ENCODE data around the gene CD99L2.

CD99L2 gene

DNA sequence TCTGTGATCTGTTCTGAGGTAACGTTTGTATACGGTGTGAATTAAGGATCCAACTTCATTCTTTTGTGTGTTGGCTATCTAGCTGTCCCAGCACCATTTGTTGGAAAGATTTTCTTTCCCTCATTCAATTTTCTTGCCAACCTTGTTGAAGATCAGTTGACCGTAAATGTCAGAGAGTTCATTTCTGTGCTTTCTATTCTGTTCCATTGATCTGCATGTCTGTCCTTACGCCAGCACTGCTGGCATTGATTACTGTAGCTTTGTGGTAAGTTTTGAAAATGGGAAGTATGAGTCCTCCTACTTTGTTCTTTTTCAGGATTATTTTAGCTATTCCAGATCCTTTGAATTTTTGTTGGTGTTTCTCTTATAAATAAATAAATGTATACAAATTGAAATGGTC, 144.5 kb downstream of the CD99L2 start:
- Histone ChIP-seq H3K9ac (ENCODE audit: low read depth, low read length, poor library complexity) (no peak overlapping the region), H2AFZ (ENCODE audit: low read length) (no peak overlapping the region), H3K23ac (ENCODE audit: low read depth, low read length, poor library complexity) (no peak overlapping the region), H3K4me1 (ENCODE audit: control insufficient read depth in 2 of 2, insufficient read depth in 1 of 2, low read depth in 1 of 2, low read length in 2 of 2) (no peaks in the 10 kb centered on the region), H2BK120ac (ENCODE audit: low read depth, low read length) (no peak overlapping the region), H2BK5ac (ENCODE audit: low read length) (no peak overlapping the region), H3K4me3 (ENCODE audit: low read length in 2 of 2) (no peak overlapping the region), H3K14ac (ENCODE audit: low read length) (no peak overlapping the region), H3K27ac (replicated peaks; ENCODE audit: low read length) (no peak overlapping the region), H2BK12ac (ENCODE audit: low read length) (no peak overlapping the region), H3K4me2 (ENCODE audit: insufficient read depth, low read length, poor library complexity, severe bottlenecking) (no peak overlapping the region), H3K27me3 (ENCODE audit: control insufficient read depth in 3 of 3, insufficient read depth in 3 of 3, low read depth in 1 of 3, low read length in 3 of 3) (no peaks in the 10 kb centered on the region), H4K91ac (ENCODE audit: low read depth, low read length, poor library complexity) (no peak overlapping the region), H4K8ac (ENCODE audit: low read depth, low read length) (no peak overlapping the region), H3K79me1 (ENCODE audit: low read depth, low read length) (no peaks in the 10 kb centered on the region), H3K9me3 (replicated peaks in 1 of 2; ENCODE audit: control insufficient read depth in 2 of 2, insufficient read depth in 1 of 2, low read depth in 1 of 2, low read length in 2 of 2) (no peaks in the 10 kb centered on the region), H3K36me3 (replicated peaks in 1 of 2; ENCODE audit: control insufficient read depth in 2 of 2, insufficient read depth in 2 of 2, low read length in 2 of 2) (peaks cover 0 to 13% of the 10 kb centered on the region in 2 donors), H2AK5ac (ENCODE audit: low read depth, low read length) (no peak overlapping the region), H3K4ac (ENCODE audit: low read length) (no peak overlapping the region), H3K18ac (ENCODE audit: low read length) (no peak overlapping the region), H2BK15ac (ENCODE audit: low read length) (no peak overlapping the region)
- WGBS, 2 donors (ENCODE audit: extremely low coverage in 2 of 2, insufficient read length in 2 of 2, insufficient replicate concordance in 1 of 2), result no CpG with 5 or more reads among the region's 4 CpGs
- DNase-seq (ENCODE audit: low spot score), result no peak

DNA sequence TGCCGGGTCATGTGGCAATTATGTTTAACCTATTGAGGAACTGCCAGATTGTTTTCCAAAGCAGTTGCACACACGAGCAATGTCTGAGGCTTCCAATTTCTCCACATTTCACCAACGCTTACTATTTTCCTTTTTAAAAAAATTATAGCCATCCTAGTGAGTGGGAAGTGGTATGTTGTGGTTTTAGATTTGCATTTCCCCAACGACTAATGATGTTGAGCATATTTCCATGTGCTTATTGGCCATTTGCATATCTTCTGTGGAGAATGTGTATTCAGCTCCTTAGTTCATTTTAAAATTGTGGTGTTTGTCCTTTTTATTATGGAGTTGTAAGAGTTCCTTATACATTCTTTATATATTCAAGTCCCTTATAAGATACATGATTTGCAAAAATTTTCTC, 145.1 kb downstream of the CD99L2 start:
- no peak for DNase-seq (ENCODE audit: low spot score)
- no peak overlapping the region for H2BK5ac ChIP-seq (ENCODE audit: low read length)
- no peak overlapping the region for H2BK12ac ChIP-seq (ENCODE audit: low read length)
- H2BK120ac ChIP-seq (ENCODE audit: low read depth, low read length), result no peak overlapping the region
- WGBS, 2 donors (ENCODE audit: extremely low coverage in 2 of 2, insufficient read length in 2 of 2, insufficient replicate concordance in 1 of 2), result no CpG with 5 or more reads among the region's 4 CpGs
- no peaks in the 10 kb centered on the region for H3K4me1 ChIP-seq (ENCODE audit: control insufficient read depth in 2 of 2, insufficient read depth in 1 of 2, low read depth in 1 of 2, low read length in 2 of 2)
- no peak overlapping the region for H3K18ac ChIP-seq (ENCODE audit: low read length)
- H3K27ac ChIP-seq (replicated peaks; ENCODE audit: low read length), result no peak overlapping the region
- no peak overlapping the region for H4K91ac ChIP-seq (ENCODE audit: low read depth, low read length, poor library complexity)
- H3K4ac ChIP-seq (ENCODE audit: low read length), result no peak overlapping the region
- no peak overlapping the region for H4K8ac ChIP-seq (ENCODE audit: low read depth, low read length)
- no peaks in the 10 kb centered on the region for H3K9me3 ChIP-seq (replicated peaks in 1 of 2; ENCODE audit: control insufficient read depth in 2 of 2, insufficient read depth in 1 of 2, low read depth in 1 of 2, low read length in 2 of 2)
- H3K4me2 ChIP-seq (ENCODE audit: insufficient read depth, low read length, poor library complexity, severe bottlenecking), result no peak overlapping the region
- H3K14ac ChIP-seq (ENCODE audit: low read length), result no peak overlapping the region
- no peak overlapping the region for H3K23ac ChIP-seq (ENCODE audit: low read depth, low read length, poor library complexity)
- H3K4me3 ChIP-seq (ENCODE audit: low read length in 2 of 2), result no peak overlapping the region
- peaks cover 0 to 13% of the 10 kb centered on the region in 2 donors for H3K36me3 ChIP-seq (replicated peaks in 1 of 2; ENCODE audit: control insufficient read depth in 2 of 2, insufficient read depth in 2 of 2, low read length in 2 of 2)
- no peaks in the 10 kb centered on the region for H3K27me3 ChIP-seq (ENCODE audit: control insufficient read depth in 3 of 3, insufficient read depth in 3 of 3, low read depth in 1 of 3, low read length in 3 of 3)
- H2AFZ ChIP-seq (ENCODE audit: low read length), result no peak overlapping the region
- H2BK15ac ChIP-seq (ENCODE audit: low read length), result no peak overlapping the region
- H3K79me1 ChIP-seq (ENCODE audit: low read depth, low read length), result no peaks in the 10 kb centered on the region
- H3K9ac ChIP-seq (ENCODE audit: low read depth, low read length, poor library complexity), result no peak overlapping the region
- no peak overlapping the region for H2AK5ac ChIP-seq (ENCODE audit: low read depth, low read length)

DNA sequence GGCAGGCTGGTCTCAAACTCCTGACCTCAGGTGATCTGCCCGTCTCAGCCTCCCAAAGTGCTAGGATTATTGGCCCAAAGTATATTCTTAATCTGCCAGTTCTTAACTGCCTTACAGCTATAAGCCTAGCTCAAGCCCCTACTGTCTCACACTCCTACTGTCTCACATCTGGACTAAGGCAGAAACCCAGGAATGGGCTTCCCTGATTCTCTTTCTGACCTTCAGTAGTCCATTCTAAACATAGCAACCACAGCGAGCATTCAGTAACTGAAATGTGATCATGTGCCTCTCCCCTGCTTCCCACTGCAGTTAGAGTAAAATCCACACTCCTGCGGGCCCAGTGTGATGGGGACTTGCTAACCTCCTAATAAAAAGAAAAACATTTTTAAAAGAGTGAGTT, 146.3 kb downstream of the CD99L2 start:
- H3K4me2 ChIP-seq (ENCODE audit: insufficient read depth, low read length, poor library complexity, severe bottlenecking), result no peak overlapping the region
- no peak for DNase-seq (ENCODE audit: low spot score)
- no peak overlapping the region for H3K4ac ChIP-seq (ENCODE audit: low read length)
- H4K8ac ChIP-seq (ENCODE audit: low read depth, low read length), result no peak overlapping the region
- no peak overlapping the region for H2BK120ac ChIP-seq (ENCODE audit: low read depth, low read length)
- H2BK5ac ChIP-seq (ENCODE audit: low read length), result no peak overlapping the region
- no CpG with 5 or more reads among the region's 3 CpGs for WGBS, 2 donors (ENCODE audit: extremely low coverage in 2 of 2, insufficient read length in 2 of 2, insufficient replicate concordance in 1 of 2)
- H3K27ac ChIP-seq (replicated peaks; ENCODE audit: low read length), result no peak overlapping the region
- H3K27me3 ChIP-seq (ENCODE audit: control insufficient read depth in 3 of 3, insufficient read depth in 3 of 3, low read depth in 1 of 3, low read length in 3 of 3), result no peaks in the 10 kb centered on the region
- no peaks in the 10 kb centered on the region for H3K9me3 ChIP-seq (replicated peaks in 1 of 2; ENCODE audit: control insufficient read depth in 2 of 2, insufficient read depth in 1 of 2, low read depth in 1 of 2, low read length in 2 of 2)
- H3K23ac ChIP-seq (ENCODE audit: low read depth, low read length, poor library complexity), result no peak overlapping the region
- H2AK5ac ChIP-seq (ENCODE audit: low read depth, low read length), result no peak overlapping the region
- H3K4me3 ChIP-seq (ENCODE audit: low read length in 2 of 2), result no peak overlapping the region
- H3K79me1 ChIP-seq (ENCODE audit: low read depth, low read length), result no peaks in the 10 kb centered on the region
- H3K18ac ChIP-seq (ENCODE audit: low read length), result no peak overlapping the region
- H3K14ac ChIP-seq (ENCODE audit: low read length), result no peak overlapping the region
- H4K91ac ChIP-seq (ENCODE audit: low read depth, low read length, poor library complexity), result no peak overlapping the region
- peaks cover 0 to 13% of the 10 kb centered on the region in 2 donors for H3K36me3 ChIP-seq (replicated peaks in 1 of 2; ENCODE audit: control insufficient read depth in 2 of 2, insufficient read depth in 2 of 2, low read length in 2 of 2)
- H2AFZ ChIP-seq (ENCODE audit: low read length), result no peak overlapping the region
- no peak overlapping the region for H2BK15ac ChIP-seq (ENCODE audit: low read length)
- no peak overlapping the region for H3K9ac ChIP-seq (ENCODE audit: low read depth, low read length, poor library complexity)
- no peaks in the 10 kb centered on the region for H3K4me1 ChIP-seq (ENCODE audit: control insufficient read depth in 2 of 2, insufficient read depth in 1 of 2, low read depth in 1 of 2, low read length in 2 of 2)
- H2BK12ac ChIP-seq (ENCODE audit: low read length), result no peak overlapping the region

DNA sequence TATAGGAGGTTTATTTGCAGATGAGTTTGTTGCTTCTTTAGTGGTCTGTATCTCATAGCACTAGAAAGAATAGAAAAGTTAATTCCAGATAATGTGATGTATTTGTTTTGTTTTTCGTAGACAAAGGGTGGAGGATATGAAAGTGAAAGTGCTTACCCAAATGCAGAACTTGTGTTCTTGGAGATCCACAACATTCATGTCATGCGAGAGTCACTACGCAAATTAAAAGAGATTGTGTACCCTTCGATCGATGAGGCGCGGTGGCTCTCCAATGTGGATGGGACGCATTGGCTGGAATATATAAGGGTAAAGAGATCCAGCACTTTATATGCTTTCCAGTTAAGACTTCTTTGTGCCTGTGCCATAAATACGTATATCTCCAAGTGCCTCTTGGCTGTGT, 162.0 kb downstream of the CD99L2 start:
- H3K9me3 ChIP-seq (replicated peaks in 1 of 2; ENCODE audit: control insufficient read depth in 2 of 2, insufficient read depth in 1 of 2, low read depth in 1 of 2, low read length in 2 of 2), result no peaks in the 10 kb centered on the region
- H2BK15ac ChIP-seq (ENCODE audit: low read length), result no peak overlapping the region
- no peak overlapping the region for H3K4me3 ChIP-seq (ENCODE audit: low read length in 2 of 2)
- H3K4ac ChIP-seq (ENCODE audit: low read length), result no peak overlapping the region
- no peaks in the 10 kb centered on the region for H3K4me1 ChIP-seq (ENCODE audit: control insufficient read depth in 2 of 2, insufficient read depth in 1 of 2, low read depth in 1 of 2, low read length in 2 of 2)
- H3K36me3 ChIP-seq (replicated peaks in 1 of 2; ENCODE audit: control insufficient read depth in 2 of 2, insufficient read depth in 2 of 2, low read length in 2 of 2), result peaks cover 4 to 63% of the 10 kb centered on the region in 2 donors
- H3K14ac ChIP-seq (ENCODE audit: low read length), result no peak overlapping the region
- no peak overlapping the region for H2AFZ ChIP-seq (ENCODE audit: low read length)
- no peak overlapping the region for H3K18ac ChIP-seq (ENCODE audit: low read length)
- H4K8ac ChIP-seq (ENCODE audit: low read depth, low read length), result no peak overlapping the region
- H4K91ac ChIP-seq (ENCODE audit: low read depth, low read length, poor library complexity), result no peak overlapping the region
- no peaks in the 10 kb centered on the region for H3K27me3 ChIP-seq (ENCODE audit: control insufficient read depth in 3 of 3, insufficient read depth in 3 of 3, low read depth in 1 of 3, low read length in 3 of 3)
- H3K27ac ChIP-seq (replicated peaks; ENCODE audit: low read length), result no peak overlapping the region
- H3K9ac ChIP-seq (ENCODE audit: low read depth, low read length, poor library complexity), result no peak overlapping the region
- H2AK5ac ChIP-seq (ENCODE audit: low read depth, low read length), result no peak overlapping the region
- H2BK120ac ChIP-seq (ENCODE audit: low read depth, low read length), result no peak overlapping the region
- H3K4me2 ChIP-seq (ENCODE audit: insufficient read depth, low read length, poor library complexity, severe bottlenecking), result no peak overlapping the region
- H2BK5ac ChIP-seq (ENCODE audit: low read length), result no peak overlapping the region
- H3K23ac ChIP-seq (ENCODE audit: low read depth, low read length, poor library complexity), result no peak overlapping the region
- no peak overlapping the region for H2BK12ac ChIP-seq (ENCODE audit: low read length)
- DNase-seq (ENCODE audit: low spot score), result no peak
- H3K79me1 ChIP-seq (ENCODE audit: low read depth, low read length), result no peaks in the 10 kb centered on the region
- no CpG with 5 or more reads among the region's 9 CpGs for WGBS, 2 donors (ENCODE audit: extremely low coverage in 2 of 2, insufficient read length in 2 of 2, insufficient replicate concordance in 1 of 2)

Measured in neuronal stem cell (in vitro differentiated cells).